Rectal smooth muscle tissue (tissue), 1 donor: Measurements from ENCODE around the gene CFAP57.

ENCODE experiments used
- H3K27ac ChIP-seq: one replicate; pipeline ENCODE4 v1.7.0; 2013; ENCODE audit warnings: low read depth, low read length, inconsistent platforms
- H3K27me3 ChIP-seq: one replicate; pipeline ENCODE4 v1.7.0; 2013; ENCODE audit warnings: low read length; ENCODE audit not compliant: control insufficient read depth, insufficient read depth
- H3K36me3 ChIP-seq: one replicate; pipeline ENCODE4 v1.7.0; 2013; ENCODE audit warnings: low read length; ENCODE audit not compliant: control insufficient read depth, insufficient read depth
- H3K4me1 ChIP-seq: one replicate; pipeline ENCODE4 v1.7.0; 2013; ENCODE audit warnings: low read length; ENCODE audit not compliant: control insufficient read depth, insufficient read depth
- H3K4me3 ChIP-seq: one replicate; pipeline ENCODE4 v1.7.0; 2013; ENCODE audit warnings: low read length
- H3K9ac ChIP-seq: one replicate; pipeline ENCODE4 v1.7.0; 2013; ENCODE audit warnings: low read length

CFAP57 gene

DNA sequence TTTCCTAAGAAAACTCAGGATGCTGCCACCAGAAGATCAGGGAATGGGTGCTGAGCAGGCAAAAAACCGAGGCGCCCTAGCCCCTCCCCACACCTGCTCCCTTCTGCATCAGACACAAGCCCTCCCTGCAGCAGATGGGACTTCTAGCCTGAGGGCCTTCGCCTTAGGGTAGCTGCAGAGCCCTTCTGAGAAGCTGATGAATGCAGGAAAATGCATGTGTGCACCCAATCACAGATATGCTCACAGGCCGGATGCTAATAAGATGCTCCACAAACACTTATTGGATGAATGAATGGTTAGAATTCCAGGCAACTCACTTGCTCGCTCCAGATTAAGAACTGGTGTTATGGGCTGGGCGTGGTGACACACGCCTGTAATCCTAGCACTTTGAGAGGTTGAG, 120.1 kb downstream of the CFAP57 start:
- Histone ChIP-seq H3K27me3 (no peaks in the 10 kb centered on the region), H3K4me1 (no peaks in the 10 kb centered on the region), H3K4me3 (no peak overlapping the region), H3K36me3 (no peaks in the 10 kb centered on the region), H3K27ac (no peak overlapping the region), H3K9ac (no peak overlapping the region)

DNA sequence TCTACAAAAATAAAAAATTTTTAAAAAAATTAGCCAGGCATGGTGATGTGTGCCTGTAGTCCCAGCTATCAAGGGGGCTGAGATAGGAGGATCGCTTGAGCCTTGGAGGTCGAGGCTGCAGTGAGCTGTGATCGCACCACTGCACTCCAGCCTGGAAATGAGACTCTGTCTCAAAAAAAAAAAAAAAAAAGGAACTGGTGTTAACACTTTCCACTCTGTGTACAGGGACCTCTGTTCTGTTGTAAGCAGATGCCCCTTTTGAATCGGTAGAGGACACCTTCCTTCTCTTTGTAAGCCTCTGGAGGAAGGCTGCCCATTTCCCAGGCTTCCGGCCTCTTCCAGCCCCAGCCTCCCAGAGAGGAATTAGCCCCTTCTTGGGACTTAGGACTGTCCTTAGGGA, 120.5 kb downstream of the CFAP57 start:
- H3K4me1 ChIP-seq, result no peaks in the 10 kb centered on the region
- no peaks in the 10 kb centered on the region for H3K27me3 ChIP-seq
- H3K36me3 ChIP-seq, result no peaks in the 10 kb centered on the region
- no peak overlapping the region for H3K4me3 ChIP-seq
- no peak overlapping the region for H3K9ac ChIP-seq
- no peak overlapping the region for H3K27ac ChIP-seq

DNA sequence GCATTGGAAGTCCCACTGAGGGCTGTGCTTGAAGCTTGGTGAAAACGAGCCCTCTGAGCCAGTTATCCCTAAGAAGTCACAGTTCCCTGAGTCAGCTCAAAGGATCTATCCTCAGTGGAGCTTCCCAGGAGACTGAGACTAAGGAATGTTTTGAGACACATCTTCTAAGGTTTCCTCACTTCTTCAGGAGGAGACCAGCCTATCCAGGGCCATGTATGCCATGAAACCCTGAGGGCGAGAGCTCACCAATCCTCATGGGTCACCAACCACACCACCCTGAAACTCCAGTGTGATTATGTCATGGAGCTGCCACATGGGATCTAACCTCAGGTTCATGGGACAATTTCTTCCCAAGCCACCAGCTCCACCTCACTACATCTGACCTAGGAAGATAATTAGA, 121.0 kb downstream of the CFAP57 start:
- Histone ChIP-seq H3K27ac (no peak overlapping the region), H3K36me3 (no peaks in the 10 kb centered on the region), H3K27me3 (no peaks in the 10 kb centered on the region), H3K9ac (no peak overlapping the region), H3K4me3 (no peak overlapping the region), H3K4me1 (no peaks in the 10 kb centered on the region)

DNA sequence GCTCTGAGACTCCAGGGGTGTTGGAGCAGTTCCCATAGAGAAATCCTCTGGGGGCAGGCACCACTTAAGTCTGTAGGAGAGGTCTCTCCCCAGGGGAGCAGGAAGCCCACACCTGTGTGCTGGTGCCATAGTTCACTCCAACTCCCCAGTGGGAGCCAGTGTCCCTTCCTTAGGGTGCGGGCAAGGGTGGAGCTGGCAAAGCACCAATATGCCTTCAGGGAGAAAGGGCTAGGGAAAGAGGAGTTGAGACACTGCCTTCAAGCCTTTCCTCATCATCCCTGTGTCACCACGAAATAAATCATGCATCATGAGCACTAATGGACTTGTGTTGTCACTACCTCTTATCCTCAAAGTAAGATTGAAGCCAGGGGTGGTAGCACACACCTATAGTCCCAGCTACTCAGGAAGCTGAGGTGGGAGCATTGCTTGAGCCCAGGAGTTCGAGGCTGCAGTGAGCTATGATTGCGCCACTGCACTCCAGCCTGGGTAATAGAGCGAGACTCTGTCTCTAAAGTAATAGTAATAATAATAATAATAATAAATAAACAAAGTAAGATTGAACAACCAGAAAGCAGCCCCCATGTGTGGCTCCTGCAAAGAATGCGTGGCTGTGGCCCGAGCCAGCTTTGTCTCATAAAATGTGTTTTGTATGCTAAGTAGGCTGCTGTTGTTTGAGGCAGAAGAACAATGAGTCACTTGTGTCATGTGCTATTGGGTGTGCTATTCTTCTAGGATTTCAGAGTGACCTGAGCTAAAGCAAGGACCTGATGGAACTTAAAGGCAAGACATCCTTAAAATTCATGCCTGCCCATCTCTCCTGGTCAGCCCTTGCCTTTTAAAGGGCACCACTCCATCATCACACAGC, 122.0 kb downstream of the CFAP57 start:
- Histone ChIP-seq H3K27ac (no peak overlapping the region), H3K36me3 (no peaks in the 10 kb centered on the region), H3K4me1 (no peaks in the 10 kb centered on the region), H3K4me3 (no peak overlapping the region), H3K9ac (no peak overlapping the region), H3K27me3 (no peaks in the 10 kb centered on the region)

DNA sequence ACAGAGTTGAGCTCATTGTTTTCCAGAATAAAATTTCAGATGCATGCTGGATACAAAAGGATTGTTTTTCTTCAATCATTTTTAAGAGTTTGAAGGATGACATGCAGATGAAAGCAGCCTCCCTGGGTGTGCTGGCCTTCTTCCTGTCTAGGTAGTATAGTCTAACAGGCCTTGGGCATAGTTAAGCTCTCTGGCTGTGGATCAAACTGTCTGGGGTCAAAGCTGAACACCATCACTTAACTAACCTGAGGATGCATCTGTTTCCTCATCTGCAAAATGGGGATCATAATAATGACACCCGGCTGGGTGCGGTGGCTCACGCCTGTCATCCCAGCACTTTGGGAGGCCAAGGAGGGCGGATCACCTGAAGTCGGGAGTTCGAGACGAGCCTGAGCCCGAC, 122.6 kb downstream of the CFAP57 start:
- Histone ChIP-seq H3K9ac (no peak overlapping the region), H3K27me3 (no peaks in the 10 kb centered on the region), H3K4me1 (no peaks in the 10 kb centered on the region), H3K27ac (no peak overlapping the region), H3K36me3 (no peaks in the 10 kb centered on the region), H3K4me3 (no peak overlapping the region)

DNA sequence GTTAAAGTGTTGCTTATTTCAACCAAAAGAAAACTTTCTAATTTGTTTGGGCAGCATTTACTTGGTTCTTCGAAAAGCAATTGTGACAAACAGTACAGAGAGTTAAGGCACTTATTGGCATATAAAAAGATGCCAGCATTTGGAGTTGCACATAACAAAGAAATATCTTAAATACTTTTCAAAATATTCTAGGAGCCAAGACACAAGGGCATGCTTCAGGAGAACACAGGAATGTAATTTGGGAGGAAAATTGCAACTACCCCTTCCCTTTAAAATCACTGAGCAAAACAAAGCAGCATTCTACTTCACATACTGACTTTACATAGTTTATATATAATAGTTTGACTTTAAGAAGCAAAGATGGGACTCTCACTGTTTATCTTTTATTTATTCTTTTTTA, 124.1 kb downstream of the CFAP57 start:
- H3K4me3 ChIP-seq, result no peak overlapping the region
- H3K36me3 ChIP-seq, result no peaks in the 10 kb centered on the region
- no peaks in the 10 kb centered on the region for H3K27me3 ChIP-seq
- H3K27ac ChIP-seq, result no peak overlapping the region
- H3K9ac ChIP-seq, result no peak overlapping the region
- H3K4me1 ChIP-seq, result no peaks in the 10 kb centered on the region

DNA sequence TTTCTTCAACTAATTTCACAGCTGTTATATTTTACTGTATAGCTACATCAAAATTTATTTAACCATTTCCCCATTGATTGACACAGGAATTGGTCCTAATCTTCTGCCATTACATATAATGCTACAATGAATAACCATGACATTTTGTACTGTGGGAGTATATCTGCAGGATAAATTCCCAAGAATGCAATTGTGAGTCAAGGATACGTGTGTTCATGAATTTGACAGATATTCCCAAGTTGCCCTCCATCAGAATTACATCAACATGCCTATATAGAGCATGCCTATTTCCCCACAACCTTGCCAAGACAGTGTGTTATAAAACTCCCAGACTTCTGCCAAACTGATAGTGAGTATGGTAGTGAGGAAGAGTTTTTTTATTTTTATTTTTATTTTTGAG, 125.9 kb downstream of the CFAP57 start:
- H3K27ac ChIP-seq, result no peak overlapping the region
- H3K4me3 ChIP-seq, result no peak overlapping the region
- no peaks in the 10 kb centered on the region for H3K4me1 ChIP-seq
- H3K9ac ChIP-seq, result no peak overlapping the region
- H3K36me3 ChIP-seq, result no peaks in the 10 kb centered on the region
- H3K27me3 ChIP-seq, result no peaks in the 10 kb centered on the region

DNA sequence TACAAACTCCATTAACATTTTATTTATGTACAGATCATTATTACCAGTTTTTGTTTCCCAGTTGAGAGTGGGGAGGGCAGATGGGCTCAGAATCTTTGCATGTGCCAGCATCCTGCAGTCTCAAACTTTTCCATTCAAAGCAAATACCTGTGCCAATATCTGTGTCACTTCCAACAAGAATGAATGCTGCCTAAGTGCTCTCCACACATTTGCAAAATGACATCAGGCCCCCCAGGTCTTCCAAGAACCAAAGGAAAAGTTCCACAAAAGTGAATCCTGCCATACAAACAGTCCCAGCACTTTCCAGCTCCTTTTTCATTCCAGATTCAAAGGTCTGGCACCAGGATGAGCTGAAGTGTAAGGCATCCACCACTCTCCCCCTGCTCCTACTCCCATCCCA, 127.0 kb downstream of the CFAP57 start:
- Histone ChIP-seq H3K36me3 (no peaks in the 10 kb centered on the region), H3K27me3 (no peaks in the 10 kb centered on the region), H3K9ac (no peak overlapping the region), H3K4me3 (no peak overlapping the region), H3K4me1 (no peaks in the 10 kb centered on the region), H3K27ac (no peak overlapping the region)

DNA sequence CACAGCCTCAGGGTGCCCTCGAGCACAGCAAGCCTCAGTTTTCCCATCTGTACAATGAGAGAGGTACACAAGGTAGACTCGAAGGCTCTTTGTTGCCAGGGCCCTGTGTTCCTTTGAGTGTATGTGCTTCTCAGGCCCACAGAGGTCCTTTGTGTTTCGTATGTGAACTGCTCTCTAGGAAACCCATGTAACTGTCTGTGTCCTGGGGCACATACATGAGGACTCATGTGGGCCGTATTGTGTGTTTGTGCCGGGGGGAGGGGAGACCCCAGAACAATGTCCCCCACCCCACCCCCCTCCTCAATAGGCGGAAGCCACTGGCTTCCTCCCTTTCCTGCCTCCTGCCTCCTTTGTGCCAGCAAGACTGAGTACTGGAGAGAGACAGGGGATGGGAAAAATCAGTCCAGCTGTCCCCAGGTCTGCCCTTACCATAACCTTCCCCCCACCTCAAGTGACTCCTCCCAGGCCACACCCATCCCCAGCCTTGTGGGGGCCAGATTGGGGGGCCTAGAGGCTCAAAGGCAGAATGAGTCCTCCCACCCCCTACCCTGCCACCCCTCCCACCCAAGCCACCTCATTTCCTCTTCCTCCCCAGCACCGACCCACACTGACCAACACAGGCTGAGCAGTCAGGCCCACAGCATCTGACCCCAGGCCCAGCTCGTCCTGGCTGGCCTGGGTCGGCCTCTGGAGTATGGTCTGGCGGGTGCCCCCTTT, 128.4 kb downstream of the CFAP57 start, which contains the start of gene TIE1:
Gene TIE1, plus strand, starts transcription at position 605 of the 717 bp plus-strand sequence. Its CDS starts 90 bp downstream, at position 695.
- H3K9ac ChIP-seq, result no peak within 1 kb of the TSS
- no peaks in the 10 kb centered on the region for H3K4me1 ChIP-seq
- H3K27ac ChIP-seq, result no peak within 1 kb of the TSS
- H3K36me3 ChIP-seq, result no peaks in the 10 kb centered on the region
- no peak within 1 kb of the TSS for H3K4me3 ChIP-seq
- H3K27me3 ChIP-seq, result no peaks in the 10 kb centered on the region

DNA sequence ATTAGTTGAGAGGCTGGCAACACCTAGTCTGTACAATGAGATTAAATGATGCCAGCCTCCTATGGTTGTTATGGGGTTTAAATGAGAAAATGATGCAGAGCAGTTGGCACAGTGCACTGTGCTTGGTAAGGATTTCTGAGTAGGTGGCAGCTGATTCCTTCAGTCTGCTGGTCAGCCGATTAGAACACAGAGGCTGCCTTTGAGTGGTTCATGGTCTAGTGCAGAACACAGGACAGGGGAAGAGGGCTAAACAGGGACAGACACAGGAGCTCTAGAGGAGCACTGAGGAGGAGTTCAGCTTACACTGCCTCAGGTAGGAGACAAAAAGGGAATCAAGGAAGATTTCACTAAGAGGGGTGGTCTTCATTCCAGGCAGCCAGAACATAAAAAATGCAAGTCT, 130.1 kb downstream of the CFAP57 start:
- no peak overlapping the region for H3K9ac ChIP-seq

DNA sequence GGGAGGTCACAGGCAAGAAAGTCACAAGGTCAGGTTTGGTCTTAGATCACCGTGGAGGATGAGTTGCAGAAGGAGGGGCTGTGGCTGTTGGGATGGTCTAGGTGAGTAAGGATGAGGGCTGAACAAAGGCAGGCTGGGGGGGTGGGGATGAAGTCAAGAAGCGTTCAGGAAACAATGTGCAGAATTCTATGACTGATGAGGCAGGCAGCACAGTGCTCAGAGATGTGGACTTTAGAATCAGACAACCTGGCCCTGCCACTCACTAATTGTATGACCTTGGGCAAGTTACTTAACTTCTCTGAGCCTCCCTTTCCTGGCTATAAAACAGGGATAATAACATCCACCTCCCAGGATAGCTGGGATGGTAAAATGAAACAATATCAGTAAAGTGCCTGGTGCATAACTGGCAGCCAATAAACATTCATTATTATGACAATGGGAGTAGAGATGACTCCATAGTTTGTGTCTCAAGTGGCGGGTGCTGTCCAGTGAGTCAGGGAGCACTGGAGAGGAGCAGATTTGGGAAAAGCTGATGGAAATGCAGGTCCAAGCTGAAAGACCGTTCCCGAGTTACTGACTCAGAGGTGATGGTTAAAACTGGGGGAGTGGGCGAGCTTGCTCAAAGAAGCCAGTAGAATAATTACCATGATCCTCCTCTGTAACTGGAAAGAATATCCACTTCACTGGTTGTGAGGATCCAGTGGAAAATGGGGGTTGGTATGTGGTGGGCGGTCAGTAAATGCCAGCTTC, 130.8 kb downstream of the CFAP57 start:
- H3K4me3 ChIP-seq, result no peak overlapping the region
- H3K27ac ChIP-seq, result no peak overlapping the region
- no peaks in the 10 kb centered on the region for H3K36me3 ChIP-seq
- H3K4me1 ChIP-seq, result no peaks in the 10 kb centered on the region
- H3K9ac ChIP-seq, result no peak overlapping the region
- H3K27me3 ChIP-seq, result no peaks in the 10 kb centered on the region

More for the DNA sequence above, 130.1 kb downstream of the CFAP57 start:
- H3K4me1 ChIP-seq, result no peaks in the 10 kb centered on the region
- no peak overlapping the region for H3K27ac ChIP-seq
- H3K27me3 ChIP-seq, result no peaks in the 10 kb centered on the region
- no peak overlapping the region for H3K4me3 ChIP-seq
- H3K36me3 ChIP-seq, result no peaks in the 10 kb centered on the region
